ENCODE results near the gene SEZ6.

SEZ6 gene

DNA sequence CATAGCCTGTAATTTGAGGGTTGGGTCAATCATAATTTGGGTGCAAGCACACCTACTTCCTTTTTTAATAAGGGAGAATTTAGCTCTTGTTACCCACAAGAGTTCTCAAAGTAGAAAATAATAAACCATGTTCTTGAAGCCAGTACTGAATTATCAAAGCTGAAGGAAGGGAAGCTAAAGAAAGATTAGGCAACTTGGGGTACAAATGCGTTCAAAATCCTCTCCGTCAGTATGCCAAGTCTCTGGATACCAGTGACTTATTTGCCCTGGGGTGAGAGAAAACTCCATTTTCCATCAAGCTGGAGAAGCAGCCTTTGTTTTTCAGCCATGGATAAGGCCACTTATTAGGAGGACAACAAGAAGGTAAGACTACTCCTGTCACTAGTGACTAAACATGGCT lies 79.5 kb downstream of the SEZ6 start:
- DNase-seq: no peak

DNA sequence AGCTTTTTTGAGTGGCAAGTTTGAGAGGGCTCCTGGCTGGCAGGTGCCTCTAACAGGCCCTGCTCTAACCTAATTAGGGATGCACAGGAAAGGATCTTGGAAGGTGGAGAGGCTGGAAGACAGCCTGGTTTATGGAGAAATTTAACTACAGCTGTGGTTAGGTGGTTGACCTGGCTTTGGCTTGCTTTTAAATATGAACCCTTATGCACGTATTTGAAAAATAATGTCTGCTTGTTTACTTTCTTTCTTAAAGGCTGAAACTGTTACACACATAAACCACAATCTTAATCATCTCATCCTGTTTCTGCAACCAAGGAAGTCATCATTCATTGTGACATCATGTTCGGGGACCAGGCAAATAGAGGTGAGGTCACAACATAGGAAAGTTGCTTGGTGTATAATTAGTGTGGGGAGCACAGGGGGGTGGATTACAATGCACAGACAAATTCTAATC lies 79.9 kb downstream of the SEZ6 start:
- no peak for DNase-seq

DNA sequence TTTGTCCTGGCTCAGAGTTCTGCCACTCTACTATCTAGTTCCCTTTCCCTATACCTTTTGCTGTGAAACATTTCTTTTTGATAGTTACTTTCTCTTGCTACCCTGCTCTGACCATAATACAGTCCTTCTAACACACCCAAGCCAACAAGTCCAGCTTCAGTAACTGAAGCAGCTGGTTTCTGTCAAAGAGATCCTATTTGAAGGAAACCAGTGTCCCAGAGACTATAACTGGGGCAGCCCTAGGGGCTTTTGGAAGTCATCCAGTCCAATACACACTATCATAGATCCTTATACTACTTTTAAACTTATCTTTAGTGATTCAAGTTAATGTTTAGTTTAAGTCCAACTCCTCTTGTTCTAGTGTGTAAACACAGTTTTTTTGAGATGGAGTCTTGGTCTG lies 85.6 kb downstream of the SEZ6 start:
- no peak for DNase-seq

DNA sequence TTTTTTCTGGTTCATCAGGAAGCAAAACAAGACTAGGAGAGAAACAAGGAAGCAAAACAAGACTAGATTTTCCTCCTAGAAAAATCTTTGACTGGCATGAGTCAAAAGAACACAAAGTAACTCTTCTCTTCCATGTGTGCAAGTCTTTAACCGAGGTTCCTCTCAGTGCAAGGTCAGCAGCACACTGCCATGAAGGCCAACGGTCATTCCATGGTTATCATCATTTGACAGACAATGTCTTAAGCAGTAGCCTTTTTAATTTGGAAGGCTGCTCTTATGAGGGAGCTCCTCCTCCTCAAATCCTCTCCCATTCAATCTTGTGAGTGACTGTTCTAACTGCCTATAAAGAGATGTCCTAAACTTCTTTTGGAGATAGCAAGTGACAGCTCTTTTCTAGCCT lies 87.5 kb downstream of the SEZ6 start:
- DNase-seq: no peak

DNA sequence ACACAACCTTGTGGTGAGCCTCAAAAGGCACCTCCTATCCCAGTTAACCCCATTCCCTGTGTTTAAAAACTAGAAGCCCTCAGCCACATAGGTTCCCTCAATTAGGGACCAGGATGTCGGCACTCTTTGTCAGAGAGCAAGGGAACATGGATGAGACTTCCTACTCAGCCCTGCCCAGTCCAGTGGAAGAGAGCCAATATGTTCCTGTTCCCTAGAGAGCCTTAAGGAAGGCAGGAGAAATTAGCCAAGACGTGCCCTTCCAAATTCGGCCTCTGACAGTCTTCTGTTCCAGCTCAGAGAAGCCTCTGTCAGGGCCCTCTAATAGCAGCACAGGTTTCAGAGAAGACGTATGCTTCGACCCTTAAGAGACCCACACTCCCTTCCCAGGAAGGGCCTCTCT lies 88.4 kb downstream of the SEZ6 start:
- DNase-seq: no peak

DNA sequence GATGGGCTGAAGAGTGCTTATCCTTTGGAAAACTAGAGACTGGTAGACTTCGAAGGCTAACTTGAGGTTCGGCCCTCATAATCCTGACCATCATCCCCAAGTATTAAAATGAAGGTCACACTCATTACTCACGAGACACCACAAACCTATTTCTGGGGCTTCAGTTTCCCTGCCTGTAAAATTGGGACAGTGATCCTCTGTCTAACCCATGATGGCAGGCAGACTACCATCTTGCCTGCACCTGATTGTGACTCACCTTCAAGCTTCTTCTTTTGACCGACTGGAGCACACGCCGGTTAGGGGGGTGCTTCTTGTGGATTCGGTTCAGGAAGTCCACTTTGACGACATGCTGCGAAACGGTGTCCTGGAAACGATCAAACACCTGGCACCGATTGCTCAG lies 88.8 kb downstream of the SEZ6 start:
- DNase-seq: no peak

DNA sequence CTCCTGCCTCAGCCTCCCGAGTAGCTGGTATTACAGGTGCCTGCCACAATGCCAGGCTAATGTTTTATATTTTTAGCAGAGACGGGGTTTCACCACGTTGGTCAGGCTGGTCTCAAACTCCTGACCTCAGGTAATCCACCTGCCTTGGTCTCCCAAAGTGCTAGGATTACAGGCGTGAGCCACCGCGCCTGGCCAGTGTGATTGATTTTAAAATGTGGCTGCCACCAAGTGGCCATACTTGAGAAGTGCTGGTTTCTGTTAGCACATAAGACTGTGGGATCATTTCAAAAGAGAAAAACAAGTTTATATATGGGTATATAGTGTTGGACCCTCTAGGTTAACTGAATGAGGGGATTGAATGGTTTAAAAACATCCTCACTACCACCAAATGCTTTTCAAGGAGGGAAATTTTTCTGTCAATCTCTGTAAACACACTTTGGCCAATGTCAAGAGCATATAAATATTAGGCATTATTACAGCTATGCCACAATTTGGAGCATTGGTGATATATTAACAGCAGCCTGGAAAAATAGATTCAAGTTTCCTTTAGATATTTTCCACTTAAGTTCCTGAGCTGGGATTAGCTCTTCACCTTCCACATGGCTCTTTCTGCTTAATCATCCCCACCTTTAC lies 89.4 kb downstream of the SEZ6 start:
- no peak for DNase-seq

DNA sequence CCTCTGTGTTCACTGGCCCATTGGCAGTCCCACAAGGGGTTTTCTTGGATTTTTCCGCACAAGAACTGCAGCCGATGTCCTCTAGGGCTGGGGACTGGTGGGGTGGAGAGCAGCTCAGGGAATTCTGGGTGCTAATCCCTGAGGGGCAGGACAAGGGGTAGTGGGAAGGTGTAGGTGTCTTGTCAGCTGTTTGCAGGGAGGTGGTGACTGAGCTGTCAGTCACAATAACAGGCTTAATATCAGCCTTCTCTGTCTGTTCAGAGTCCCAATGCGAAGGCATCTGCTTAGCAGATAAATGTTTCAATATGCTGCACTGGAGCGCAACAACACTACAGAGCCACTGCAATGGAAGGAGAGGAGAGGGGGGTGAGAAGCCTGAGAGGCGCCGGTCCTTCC lies 92.9 kb downstream of the SEZ6 start:
- no peak for DNase-seq

DNA sequence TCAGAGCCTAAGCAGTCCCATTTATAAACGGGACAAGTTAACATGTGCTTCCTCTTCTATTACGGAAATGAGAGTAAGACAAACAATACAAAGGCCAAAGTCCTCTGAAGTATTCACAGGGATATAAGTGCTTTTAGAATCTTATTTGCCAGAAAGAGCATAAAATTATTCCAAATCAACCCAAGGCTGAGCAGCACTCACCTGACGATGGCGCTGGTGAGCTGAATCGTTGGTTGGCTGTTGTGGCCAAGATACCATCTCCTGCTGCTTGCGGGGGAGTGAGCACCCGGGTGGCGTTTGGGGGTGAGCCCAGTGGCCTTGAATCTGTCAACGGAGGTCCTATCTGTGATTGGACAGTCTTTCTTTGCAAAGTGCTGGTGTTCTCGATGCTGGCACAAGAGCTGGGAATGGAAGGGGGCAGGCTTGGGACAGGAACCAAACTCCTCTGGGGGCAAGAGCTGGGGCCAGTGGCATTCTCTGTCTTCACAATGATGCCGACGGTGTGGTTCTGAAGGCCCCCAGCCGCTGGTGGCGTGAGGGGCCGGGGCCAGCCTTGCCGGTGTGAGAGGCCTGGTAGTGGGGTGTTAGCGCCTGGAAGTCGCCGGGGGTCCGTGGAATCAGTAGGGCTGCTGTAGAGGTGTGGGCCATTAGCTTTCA lies 93.4 kb downstream of the SEZ6 start:
- no peak for DNase-seq

DNA sequence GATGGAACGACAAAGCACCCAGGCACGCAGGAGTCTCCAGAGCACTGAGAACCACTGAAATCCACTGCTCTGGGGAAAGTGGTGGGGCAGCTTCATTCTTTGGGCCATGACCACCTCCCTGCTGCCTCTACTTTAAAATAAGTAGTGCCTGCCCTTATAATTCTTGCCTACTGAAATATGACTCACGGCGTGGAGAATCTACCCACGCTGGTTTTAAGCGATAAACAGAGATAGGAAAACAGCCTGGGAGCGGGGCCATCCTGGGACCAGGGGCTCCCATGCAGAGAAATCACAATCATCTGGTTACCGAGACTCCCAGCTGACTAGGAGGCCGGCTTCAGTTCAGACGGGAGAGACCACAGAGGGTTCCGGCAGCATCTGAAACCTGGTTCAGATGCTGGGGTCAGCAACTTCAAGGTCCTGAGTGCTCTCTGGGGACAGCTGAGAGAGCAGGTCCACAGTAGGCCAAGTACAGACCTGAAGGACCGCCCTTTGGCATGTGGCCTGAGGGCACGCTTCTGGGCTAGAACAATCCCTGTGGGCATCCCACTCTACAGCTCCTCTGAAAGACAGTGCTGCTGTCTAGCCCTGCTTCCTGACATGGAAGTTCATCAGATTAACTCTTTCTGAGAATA lies 94.3 kb downstream of the SEZ6 start:
- DNase-seq: no peak

DNA sequence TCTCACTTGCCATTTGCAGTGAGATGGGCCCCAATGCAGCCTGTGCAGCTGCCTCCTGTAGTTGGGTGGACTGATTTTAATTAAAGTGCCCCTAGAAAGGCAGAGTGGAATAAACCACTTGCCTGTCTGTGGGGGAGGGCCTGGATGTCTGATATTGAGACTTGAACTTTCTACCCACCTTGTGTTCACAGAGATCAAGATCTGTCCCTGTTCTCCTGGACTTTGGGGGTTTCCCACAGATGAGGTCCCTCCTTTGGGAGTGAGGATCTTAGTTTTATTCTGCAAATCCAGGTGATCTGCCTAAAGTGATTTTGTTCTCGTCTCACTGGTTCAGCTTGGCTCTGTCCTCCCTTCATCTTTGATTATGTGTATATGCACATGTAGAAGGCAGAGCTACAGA lies 95.3 kb downstream of the SEZ6 start:
- DNase-seq: no peak

DNA sequence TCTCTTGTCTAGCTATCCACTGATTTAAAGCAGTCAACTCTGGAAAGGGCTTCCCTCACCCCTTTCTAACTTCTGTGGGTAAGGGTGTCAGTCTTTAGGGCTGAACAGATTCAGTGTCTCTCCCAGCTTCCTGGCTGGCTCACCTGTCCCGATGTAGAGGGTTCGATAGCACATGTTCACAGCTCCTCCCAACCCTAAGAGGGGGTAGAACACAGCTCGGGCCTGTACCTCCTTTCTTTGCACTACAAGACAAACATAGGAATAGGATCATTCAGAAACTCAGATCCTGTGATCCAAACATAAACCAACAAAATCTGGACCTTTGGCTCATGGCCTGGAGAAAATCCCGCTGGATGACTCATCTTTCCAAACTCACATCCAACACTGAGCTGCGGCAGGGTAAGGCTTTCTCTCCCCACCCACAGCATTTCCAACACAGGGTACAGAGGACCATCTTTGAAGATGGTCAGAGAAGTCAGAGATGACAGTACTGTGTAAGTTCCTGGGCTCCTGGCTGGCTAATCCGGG lies 97.1 kb downstream of the SEZ6 start:
- DNase-seq: no peak

DNA sequence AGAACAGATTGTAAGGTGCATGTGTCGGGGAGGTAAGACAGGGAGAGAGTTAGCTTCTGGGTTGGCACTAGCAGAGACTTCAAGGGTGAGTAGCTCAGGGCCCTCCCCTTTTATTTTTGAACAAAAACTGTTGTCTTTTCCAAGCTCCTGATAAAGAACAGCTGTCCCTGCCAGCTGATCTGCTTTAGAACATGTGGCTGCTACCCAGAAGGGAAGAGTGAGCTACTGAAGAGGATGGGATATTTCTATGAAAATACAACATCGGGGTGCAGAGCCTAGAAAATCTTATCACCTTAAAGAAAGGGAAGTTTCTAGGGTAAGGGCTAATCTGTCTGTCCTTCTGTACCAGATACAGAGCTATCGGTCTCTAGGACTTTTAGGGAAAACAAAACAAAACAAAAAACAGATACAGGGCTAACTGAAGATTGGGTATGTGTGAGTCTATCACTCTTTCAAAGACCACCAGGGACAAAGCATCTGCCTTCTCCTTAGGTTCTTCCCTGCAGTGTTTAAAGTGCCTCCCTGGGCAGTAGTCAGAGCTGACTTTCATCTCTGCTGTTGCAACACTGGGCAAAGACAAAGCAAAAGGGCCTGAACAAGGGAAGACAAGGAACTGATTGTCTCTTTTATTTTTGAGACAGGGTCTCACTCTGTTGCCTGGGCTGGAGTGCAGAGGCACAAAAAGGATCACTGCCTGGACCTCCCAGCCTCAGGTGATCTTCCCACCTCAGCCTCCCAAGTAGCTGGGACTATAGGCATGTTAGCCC lies 97.9 kb downstream of the SEZ6 start:
- DNase-seq: no peak

DNA sequence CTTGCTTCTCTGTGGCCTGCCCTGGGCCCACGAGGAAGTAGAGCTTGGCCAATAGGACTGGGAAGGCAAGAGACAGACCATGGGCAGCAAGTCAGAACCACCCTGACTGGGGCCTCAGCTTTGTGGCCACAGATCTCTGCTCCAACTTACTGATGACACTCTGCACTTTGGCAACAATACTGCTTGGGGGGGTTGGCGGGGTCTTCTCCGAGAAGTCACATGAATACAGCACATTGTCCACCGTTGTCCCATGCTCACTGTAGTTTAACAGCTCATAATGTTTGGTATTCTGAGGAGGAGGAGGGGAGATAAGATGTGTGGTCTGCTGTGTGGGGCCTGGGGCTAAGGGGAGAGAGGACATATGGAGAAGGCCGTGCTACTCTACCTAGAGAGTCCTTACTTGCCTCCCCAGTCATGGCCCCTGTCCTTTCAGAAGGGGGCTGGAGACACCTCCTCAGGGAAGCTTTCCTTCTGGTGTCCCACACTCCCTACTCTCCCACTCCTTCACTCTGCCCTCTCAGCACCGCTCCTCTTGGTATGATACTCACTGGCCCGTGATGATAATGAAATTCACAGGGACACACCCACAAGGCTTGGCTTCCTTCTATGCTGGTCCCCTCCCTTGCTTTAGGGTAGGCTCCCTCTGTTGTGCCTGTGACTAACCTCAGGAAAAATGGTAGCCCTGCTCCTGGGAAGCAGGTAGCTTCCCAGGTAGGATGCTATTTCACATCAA lies 99.0 kb downstream of the SEZ6 start:
- no peak for DNase-seq

DNA sequence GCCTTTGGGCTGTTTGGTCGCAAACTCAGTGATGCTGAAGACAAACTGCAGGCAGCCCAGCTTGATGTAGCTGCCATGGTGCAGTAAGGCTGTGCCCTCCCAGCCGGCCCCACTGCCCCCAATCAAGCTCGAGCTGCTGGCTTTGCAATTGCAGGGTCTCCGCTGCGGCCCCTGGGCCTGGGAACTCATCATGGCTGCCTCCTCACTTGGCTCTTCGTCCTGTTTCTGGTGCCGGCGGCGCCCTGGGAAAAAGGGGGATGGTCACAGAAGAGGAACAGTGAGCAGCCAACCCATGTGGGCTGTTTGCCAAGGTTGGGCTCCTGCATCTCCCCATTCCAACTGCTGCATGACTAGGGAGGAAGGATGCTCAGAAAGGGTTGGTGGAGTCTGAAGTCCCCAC lies 99.6 kb downstream of the SEZ6 start:
- DNase-seq: no peak

All from NCI-H1417 treated with DMSO at 0.1 percent for 48 hours (cell line).